ENCODE data around the gene TRIM15. TPM values are rescaled to one million over a fixed set of nuclear protein-coding genes. Genes with fewer than 3 reads are reported as not detected.

The TRIM15 gene
- total and polyA plus RNA-seq, 10 of the 15 experiments (the other 5 are each of a cell fraction or from before 2014, with no cell fraction given): 0.29 TPM; not detected in 9

- in situ Hi-C loops (cut with MboI): no loop called here
- Histone ChIP-seq H3K4me2 (ENCODE audit: control insufficient read depth, insufficient read depth) (no peak overlapping the region), H2AFZ (ENCODE audit: control insufficient read depth, low read depth, low read length) (no peak overlapping the region), H3K36me3 (ENCODE audit: control insufficient read depth in 2 of 2, insufficient read depth in 2 of 2, low read length in 1 of 2) (peaks cover 37 to 44% of the 10 kb centered on the region in 2 experiments), H3K4me1 (ENCODE audit: control insufficient read depth, insufficient read depth, low read length) (peaks cover 12% of the 10 kb centered on the region), H4K20me1 (ENCODE audit: control insufficient read depth, insufficient read depth) (peaks cover 9% of the 10 kb centered on the region; the same call in 1 of the 2 replicates), H3K9me3 (replicated peaks; ENCODE audit: control insufficient read depth, insufficient read depth, low read length) (no peaks in the 10 kb centered on the region), H3K4me3 (no peak overlapping the region), H3K79me2 (ENCODE audit: control insufficient read depth, insufficient read depth, low read length) (peaks cover 9% of the 10 kb centered on the region), H3K27ac (ENCODE audit: control insufficient read depth, insufficient read depth) (no peak overlapping the region), H3K27me3 (replicated peaks in 1 of 2; ENCODE audit: control insufficient read depth in 2 of 2, insufficient read depth in 2 of 2, low read length in 1 of 2) (no peaks in the 10 kb centered on the region), H3K9ac (ENCODE audit: control insufficient read depth, insufficient read depth, low read length) (no peak overlapping the region)
- 98% methylated on average over 12 of the region's 12 CpGs for WGBS (ENCODE audit: insufficient coverage, insufficient replicate concordance, low lambda C conversion rate, missing lambda C conversion rate)
- no peak for TF ChIP-seq REST (IDR thresholded peaks at IDR 0.05; ENCODE audit: low read depth, low read length)
- DNase-seq (ENCODE audit: low read depth, low spot score): no peak
- RAD21 ChIA-PET (ENCODE audit: unreplicated experiment): no interaction called here
- FAIRE-seq: no peak
- CTCF ChIA-PET: interaction anchor here (0.6 to 0.9 kb wide), 3 partner anchors 23 to 593 kb away, joined by 3 read pairs; no protein-coding TSS in a partner anchor
- intact Hi-C loops (cut with micrococcal nuclease; ENCODE audit: unreplicated experiment): no loop called here
- SMC1A ChIA-PET (ENCODE audit: uncharacterized antibody, unreplicated experiment): interaction anchor here (0.7 kb wide), 2 partner anchors 207 to 847 kb away, joined by 3 read pairs; no protein-coding TSS in a partner anchor
- BruUV-seq (replicated peaks): no TSS peak
- no peak for ATAC-seq
- POLR2A ChIA-PET: interaction anchor here (0.6 kb wide), 1 partner anchor 515 kb away, joined by 3 read pairs; the partner anchor contains the start of gene ZFP57
Observed at GRCh38 chr6:30196376-30196775, 33.0 kb downstream of the TRIM15 start.

All from GM12878 (cell line).